GM10266 (cell line): ENCODE data around the gene KRIT1.
"Not testable (repeated sequence)": the region's sequence is repeated elsewhere in the genome, so short reads cannot be mapped to it uniquely, and the experiment has no call there.

Experiments used
- DNase-seq: peaks from one replicate; pipeline ENCODE4 v3.0.0; 2012; ENCODE audit errors: extremely low spot score
- CTCF ChIP-seq: IDR thresholded peaks from 2 replicates; pipeline ENCODE4 v1.5.1; 2012; ENCODE audit warnings: mild to moderate bottlenecking, low read depth; ENCODE audit not compliant: control insufficient read depth, insufficient read depth; ENCODE audit errors: missing control alignments

KRIT1 gene

GRCh38 chr7:92226981-92227380 is 18.7 kb downstream of the KRIT1 start:
- DNase-seq: no peak
- no peak for TF ChIP-seq CTCF

- no peak for TF ChIP-seq CTCF
- no peak for DNase-seq
Measured at GRCh38 chr7:92221766-92222165, 23.9 kb downstream of the KRIT1 start.

- no peak for TF ChIP-seq CTCF
Measured at GRCh38 chr7:92206672-92207071, 39.0 kb downstream of the KRIT1 start.

GRCh38 chr7:92205987-92206386 is 39.7 kb downstream of the KRIT1 start:
- DNase-seq: no peak
- TF ChIP-seq CTCF: no peak

More at GRCh38 chr7:92206672-92207071, 39.0 kb downstream of the KRIT1 start:
- DNase-seq: no peak

GRCh38 chr7:92200791-92201190 is 44.9 kb downstream of the KRIT1 start:
- no peak for DNase-seq

GRCh38 chr7:92192326-92192725 is 53.4 kb downstream of the KRIT1 start:
- TF ChIP-seq CTCF: no peak
- no peak for DNase-seq

More at GRCh38 chr7:92200791-92201190, 44.9 kb downstream of the KRIT1 start:
- TF ChIP-seq CTCF: no peak

GRCh38 chr7:92189246-92189645 is 56.5 kb downstream of the KRIT1 start:
- DNase-seq: not testable (repeated sequence)

GRCh38 chr7:92184294-92184693 is 61.4 kb downstream of the KRIT1 start:
- DNase-seq: not testable (repeated sequence)
